Ishikawa (cell line): ENCODE measurements around the gene AXIN2.

Source experiments
- CREB1 ChIP-seq: IDR thresholded peaks from 2 replicates; pipeline ENCODE4 v1.6.1; 2012; ENCODE audit warnings: low read depth
- EP300 ChIP-seq: IDR thresholded peaks from 2 replicates; pipeline ENCODE4 v1.6.1; 2012; ENCODE audit warnings: borderline replicate concordance
- NFIC ChIP-seq: IDR thresholded peaks from 2 replicates; pipeline ENCODE4 v1.6.1; 2012
- RAD21 ChIP-seq: IDR thresholded peaks from 2 replicates; pipeline ENCODE4 v1.6.1; 2012; ENCODE audit warnings: low read depth
- TAF1 ChIP-seq: IDR thresholded peaks from 2 replicates; pipeline ENCODE4 v1.6.1; 2012; ENCODE audit warnings: low read depth, mild to moderate bottlenecking
- YY1 ChIP-seq: IDR thresholded peaks from 2 replicates; pipeline ENCODE4 v1.6.1; 2012; ENCODE audit warnings: low read depth
- TF ChIP-seq, protein P1 (sequence below): IDR thresholded peaks from 2 replicates; pipeline ENCODE4 v1.6.1; 2012; ENCODE audit warnings: low read depth, mild to moderate bottlenecking
- TF ChIP-seq, protein P2 (sequence below): IDR thresholded peaks from 2 replicates; pipeline ENCODE4 v1.6.1; 2012
- TF ChIP-seq, protein P3 (sequence below): IDR thresholded peaks from 2 replicates; pipeline ENCODE4 v1.6.1; 2012

GRCh38 chr17:65522751-65523404 is 38.6 kb downstream of the AXIN2 start:
- TF ChIP-seq RAD21: no peak
- TF ChIP-seq YY1: no peak
- TF ChIP-seq TAF1: no peak
- TF ChIP-seq EP300: no peak
- TF ChIP-seq NFIC: no peak
- TF ChIP-seq, protein P1, sequence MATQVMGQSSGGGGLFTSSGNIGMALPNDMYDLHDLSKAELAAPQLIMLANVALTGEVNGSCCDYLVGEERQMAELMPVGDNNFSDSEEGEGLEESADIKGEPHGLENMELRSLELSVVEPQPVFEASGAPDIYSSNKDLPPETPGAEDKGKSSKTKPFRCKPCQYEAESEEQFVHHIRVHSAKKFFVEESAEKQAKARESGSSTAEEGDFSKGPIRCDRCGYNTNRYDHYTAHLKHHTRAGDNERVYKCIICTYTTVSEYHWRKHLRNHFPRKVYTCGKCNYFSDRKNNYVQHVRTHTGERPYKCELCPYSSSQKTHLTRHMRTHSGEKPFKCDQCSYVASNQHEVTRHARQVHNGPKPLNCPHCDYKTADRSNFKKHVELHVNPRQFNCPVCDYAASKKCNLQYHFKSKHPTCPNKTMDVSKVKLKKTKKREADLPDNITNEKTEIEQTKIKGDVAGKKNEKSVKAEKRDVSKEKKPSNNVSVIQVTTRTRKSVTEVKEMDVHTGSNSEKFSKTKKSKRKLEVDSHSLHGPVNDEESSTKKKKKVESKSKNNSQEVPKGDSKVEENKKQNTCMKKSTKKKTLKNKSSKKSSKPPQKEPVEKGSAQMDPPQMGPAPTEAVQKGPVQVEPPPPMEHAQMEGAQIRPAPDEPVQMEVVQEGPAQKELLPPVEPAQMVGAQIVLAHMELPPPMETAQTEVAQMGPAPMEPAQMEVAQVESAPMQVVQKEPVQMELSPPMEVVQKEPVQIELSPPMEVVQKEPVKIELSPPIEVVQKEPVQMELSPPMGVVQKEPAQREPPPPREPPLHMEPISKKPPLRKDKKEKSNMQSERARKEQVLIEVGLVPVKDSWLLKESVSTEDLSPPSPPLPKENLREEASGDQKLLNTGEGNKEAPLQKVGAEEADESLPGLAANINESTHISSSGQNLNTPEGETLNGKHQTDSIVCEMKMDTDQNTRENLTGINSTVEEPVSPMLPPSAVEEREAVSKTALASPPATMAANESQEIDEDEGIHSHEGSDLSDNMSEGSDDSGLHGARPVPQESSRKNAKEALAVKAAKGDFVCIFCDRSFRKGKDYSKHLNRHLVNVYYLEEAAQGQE: no peak
- TF ChIP-seq CREB1: no peak
- TF ChIP-seq, protein P2, sequence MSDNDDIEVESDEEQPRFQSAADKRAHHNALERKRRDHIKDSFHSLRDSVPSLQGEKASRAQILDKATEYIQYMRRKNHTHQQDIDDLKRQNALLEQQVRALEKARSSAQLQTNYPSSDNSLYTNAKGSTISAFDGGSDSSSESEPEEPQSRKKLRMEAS: no peak
- TF ChIP-seq, protein P3, sequence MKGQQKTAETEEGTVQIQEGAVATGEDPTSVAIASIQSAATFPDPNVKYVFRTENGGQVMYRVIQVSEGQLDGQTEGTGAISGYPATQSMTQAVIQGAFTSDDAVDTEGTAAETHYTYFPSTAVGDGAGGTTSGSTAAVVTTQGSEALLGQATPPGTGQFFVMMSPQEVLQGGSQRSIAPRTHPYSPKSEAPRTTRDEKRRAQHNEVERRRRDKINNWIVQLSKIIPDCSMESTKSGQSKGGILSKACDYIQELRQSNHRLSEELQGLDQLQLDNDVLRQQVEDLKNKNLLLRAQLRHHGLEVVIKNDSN: no peak
